Measurements from ENCODE around the gene CFD.

DNA sequence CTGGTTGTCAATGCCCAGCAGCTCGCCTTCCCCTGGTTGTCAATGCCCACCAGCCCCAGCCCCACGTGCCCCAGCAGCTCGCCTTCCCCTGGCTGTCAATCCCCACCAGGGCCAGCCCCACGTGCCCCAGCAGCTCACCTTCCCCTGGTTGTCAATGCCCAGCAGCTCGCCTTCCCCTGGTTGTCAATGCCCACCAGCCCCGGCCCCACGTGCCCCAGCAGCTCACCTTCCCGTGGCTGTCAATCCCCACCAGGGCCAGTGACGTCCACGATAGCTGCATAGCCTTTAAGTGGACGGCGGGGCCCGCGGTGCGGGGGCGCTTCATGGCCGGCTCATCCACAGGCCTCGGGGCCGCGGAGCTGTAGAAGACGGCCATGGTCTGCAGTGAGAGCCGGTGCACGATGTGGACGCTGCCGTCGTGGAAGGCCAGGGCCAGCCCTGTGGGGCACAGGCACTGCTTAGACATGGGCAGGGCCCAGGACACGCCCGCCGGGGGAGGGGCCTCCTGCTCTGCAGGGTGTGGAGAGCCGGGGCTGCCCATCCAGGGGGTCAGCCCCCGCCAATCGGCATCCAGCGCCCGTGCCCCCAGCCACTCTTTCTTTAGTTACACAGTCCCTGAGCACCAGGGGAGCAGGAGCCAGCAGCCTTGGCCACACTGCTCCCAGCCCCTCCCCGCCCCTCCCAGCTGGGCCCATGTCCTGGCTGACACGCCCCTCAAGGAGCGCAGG, 20.4 kb downstream of the CFD start:
- TF ChIP-seq, protein P1, sequence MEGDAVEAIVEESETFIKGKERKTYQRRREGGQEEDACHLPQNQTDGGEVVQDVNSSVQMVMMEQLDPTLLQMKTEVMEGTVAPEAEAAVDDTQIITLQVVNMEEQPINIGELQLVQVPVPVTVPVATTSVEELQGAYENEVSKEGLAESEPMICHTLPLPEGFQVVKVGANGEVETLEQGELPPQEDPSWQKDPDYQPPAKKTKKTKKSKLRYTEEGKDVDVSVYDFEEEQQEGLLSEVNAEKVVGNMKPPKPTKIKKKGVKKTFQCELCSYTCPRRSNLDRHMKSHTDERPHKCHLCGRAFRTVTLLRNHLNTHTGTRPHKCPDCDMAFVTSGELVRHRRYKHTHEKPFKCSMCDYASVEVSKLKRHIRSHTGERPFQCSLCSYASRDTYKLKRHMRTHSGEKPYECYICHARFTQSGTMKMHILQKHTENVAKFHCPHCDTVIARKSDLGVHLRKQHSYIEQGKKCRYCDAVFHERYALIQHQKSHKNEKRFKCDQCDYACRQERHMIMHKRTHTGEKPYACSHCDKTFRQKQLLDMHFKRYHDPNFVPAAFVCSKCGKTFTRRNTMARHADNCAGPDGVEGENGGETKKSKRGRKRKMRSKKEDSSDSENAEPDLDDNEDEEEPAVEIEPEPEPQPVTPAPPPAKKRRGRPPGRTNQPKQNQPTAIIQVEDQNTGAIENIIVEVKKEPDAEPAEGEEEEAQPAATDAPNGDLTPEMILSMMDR (conservative IDR thresholded peaks at IDR 0.05) = no peak
- TF ChIP-seq EZH2 (IDR thresholded peaks at IDR 0.05; ENCODE audit: low read depth) = no peak
